ENCODE results near the gene C20orf173. TPM values are rescaled to one million over a fixed set of nuclear protein-coding genes. Genes with fewer than 3 reads are reported as not detected.

Gene C20orf173
- total RNA-seq, 1 experiment from 2014 or later = not detected

DNA sequence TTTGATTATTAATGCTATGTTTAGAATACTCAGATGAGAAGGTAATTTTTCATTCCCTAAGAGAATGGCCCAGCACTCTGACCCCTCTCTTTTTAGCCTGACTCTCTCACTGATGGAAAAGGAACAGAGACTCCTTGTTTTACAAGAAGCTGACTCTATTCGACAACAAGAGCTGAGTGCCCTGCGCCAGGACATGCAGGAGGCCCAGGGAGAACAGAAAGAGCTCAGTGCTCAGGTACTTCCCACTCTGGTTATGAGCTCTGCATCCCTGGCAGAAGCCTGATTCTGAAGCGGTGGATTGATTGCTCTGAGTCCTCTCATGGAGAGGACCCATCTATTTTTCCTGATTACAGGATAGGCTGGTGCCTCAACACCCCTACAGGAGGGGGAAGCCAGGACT lies 33.0 kb downstream of the C20orf173 start:
- in situ Hi-C loops (cut with HindIII; ENCODE audit: low pct_unique_long_range_greater_than_20kb, low sequenced_read_pairs) = no loop called here
- no peak for DNase-seq (ENCODE audit: low read depth, low spot score)

DNA sequence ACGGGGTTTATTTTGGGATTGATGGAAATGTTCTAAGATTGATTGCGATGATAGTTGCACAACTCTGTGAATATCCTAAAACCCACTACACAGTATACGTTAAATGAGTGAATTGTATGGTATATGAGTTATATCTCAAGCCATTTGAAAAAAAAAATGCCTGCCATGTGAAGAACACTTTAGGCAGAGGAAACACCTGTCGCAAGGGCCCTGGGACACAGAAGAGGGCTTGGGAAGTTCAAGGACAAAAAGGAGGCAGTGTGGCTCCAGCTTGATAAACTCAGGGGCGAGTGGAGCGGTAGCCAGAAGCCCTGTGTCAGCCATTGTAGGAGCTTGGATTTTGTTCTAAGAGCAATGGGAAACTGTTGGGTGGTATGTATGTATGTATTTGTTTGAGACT lies 37.1 kb downstream of the C20orf173 start:
- DNase-seq (ENCODE audit: low read depth, low spot score) = no peak
- in situ Hi-C loops (cut with HindIII; ENCODE audit: low pct_unique_long_range_greater_than_20kb, low sequenced_read_pairs) = no loop called here

DNA sequence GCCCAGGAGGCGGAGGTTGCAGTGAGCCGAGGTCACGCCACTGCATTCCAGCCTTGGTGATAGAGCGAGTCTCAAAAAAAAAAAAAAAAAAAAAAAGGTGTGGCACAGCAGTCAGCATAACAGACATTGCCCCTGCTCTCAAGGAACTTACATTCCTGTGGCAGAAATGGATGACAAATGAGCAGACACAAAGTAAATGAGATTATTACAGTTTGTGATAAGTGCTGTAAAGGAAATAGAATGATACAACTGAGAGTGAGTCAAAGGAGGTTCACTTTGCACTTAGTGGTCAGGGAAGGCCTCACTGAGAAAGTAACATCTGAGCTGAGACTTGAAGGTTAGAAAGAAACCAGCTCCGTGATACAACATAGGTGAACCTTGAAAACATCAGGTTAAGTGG lies 37.6 kb downstream of the C20orf173 start:
- DNase-seq (ENCODE audit: low read depth, low spot score) = no peak
- in situ Hi-C loops (cut with HindIII; ENCODE audit: low pct_unique_long_range_greater_than_20kb, low sequenced_read_pairs) = no loop called here

DNA sequence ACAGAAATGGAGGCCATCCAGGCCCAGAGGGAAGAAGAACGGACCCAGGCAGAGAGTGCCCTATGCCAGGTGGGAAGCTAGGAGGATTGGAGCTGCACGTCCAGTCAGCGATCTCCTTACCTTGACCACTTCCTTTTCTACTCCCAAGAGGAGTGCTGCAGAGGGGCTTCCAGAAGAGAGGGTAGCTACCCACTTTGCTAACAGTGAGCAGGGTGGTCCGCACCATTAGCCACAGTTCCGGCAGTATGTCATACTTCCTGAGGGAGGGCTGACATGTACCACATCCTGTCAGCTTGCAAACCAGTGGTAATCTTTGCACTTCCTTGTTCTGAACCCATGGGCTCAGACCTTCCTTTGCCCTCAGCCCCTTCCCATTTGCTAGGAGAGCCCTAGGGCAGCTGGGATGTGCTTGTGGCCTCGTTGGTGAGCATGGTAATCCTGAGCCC lies 38.7 kb downstream of the C20orf173 start:
- in situ Hi-C loops (cut with HindIII; ENCODE audit: low pct_unique_long_range_greater_than_20kb, low sequenced_read_pairs) = no loop called here
- no peak for DNase-seq (ENCODE audit: low read depth, low spot score)

DNA sequence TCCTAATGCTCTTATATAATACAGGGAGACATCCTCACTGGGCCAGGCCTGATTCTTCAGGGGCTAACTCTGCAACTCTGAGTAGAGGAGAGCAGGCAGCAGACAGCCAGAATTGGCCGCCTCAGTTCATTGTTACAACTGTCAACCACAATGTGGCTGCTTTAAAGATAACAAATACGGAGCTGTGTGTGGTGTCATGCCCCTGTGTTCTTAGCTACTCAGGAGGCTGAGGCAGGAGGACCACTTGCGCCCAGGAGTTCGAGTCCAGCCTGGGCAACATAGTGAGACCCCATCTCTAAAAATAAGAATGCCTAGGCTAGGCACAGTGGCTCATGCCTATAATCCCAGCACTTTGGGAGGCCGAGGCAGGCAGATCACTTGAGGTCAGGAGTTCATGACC lies 39.7 kb downstream of the C20orf173 start:
- DNase-seq (ENCODE audit: low read depth, low spot score) = no peak
- in situ Hi-C loops (cut with HindIII; ENCODE audit: low pct_unique_long_range_greater_than_20kb, low sequenced_read_pairs) = no loop called here

DNA sequence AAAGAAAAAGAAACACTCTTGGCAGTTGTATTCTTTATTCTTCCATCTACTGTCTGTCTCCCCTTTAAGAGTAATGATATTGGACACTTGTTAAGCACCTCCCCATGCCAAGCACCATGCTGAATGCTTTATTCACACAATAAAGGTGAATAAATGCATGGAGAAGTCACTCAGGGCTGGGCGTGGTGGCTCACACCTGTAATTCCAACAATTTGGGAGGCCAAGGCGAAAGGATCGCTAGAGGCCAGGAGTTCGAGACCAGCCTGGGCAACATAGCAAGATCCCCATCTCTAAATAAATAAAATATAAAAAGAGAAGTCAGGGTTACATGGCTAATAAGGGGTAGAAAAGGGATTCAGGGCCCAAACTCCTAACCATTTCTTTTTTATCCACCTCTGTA lies 42.0 kb downstream of the C20orf173 start:
- in situ Hi-C loops (cut with HindIII; ENCODE audit: low pct_unique_long_range_greater_than_20kb, low sequenced_read_pairs) = no loop called here
- DNase-seq (ENCODE audit: low read depth, low spot score) = no peak

DNA sequence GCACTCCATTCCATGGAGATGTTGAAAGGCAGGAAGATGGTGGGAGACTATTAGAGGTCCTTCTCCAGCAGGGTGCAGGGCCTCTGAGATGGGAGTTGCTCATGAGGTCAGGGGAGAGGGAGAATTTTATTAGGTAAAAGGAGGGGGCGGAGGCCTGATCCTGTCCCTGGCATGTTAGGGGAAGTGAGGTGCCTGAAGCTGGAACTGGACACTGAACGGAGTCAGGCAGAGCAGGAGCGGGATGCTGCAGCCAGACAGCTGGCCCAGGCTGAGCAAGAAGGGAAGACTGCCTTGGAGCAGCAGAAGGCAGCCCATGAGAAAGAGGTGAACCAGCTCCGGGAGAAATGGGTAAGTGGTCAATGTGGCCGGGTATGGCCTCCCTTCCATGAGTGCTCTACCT lies 49.7 kb downstream of the C20orf173 start:
- in situ Hi-C loops (cut with HindIII; ENCODE audit: low pct_unique_long_range_greater_than_20kb, low sequenced_read_pairs) = no loop called here
- DNase-seq (ENCODE audit: low read depth, low spot score) = no peak

DNA sequence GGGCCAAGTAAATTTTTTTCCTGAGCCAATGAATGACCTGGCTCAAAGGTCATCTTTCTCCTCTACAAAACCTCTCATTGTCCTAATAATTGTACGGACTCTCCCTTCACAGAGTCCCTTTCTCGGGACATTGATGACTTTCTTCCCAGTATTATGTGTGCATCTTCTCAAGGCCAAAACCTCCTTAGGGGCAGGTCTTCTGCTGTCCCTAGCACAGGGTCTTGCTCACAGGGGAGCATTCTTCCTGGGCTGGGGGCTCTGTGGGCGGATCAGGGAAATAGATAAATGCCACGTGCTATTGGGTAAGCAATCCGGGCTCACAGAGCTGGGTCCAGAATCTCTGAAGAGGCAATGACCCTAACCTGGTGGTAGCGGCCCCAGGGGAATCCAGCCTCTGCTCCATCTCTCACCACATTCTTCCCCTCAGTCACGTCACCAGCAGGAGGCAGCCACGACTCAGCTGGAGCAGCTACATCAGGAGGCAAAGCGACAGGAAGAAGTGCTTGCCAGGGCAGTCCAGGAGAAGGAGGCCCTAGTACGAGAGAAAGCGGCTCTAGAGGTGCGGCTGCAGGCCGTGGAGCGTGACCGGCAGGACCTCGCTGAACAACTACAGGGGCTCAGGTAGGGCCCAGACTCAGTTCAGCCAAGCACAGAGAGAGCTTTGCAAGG lies 50.5 kb downstream of the C20orf173 start:
- peak; percentile 55 for DNase-seq (ENCODE audit: low read depth, low spot score)
- in situ Hi-C loops (cut with HindIII; ENCODE audit: low pct_unique_long_range_greater_than_20kb, low sequenced_read_pairs) = no loop called here

Other genes starting within 250 kb of the C20orf173 start
- gene EIF6, start 244.9 kb downstream of the C20orf173 start, total RNA-seq (2014; rRNA removed; shearing (Covaris generic)) = 154 and 178 TPM in 2 replicates
- gene FAM83C, start 237.2 kb downstream of the C20orf173 start, total RNA-seq (2014; rRNA removed; shearing (Covaris generic)) = not detected in 2 replicates
- gene UQCC1, start 117.7 kb downstream of the C20orf173 start, total RNA-seq (2014; rRNA removed; shearing (Covaris generic)) = 37.8 and 42.9 TPM in 2 replicates
- not detected in 2 replicates for gene GDF5, start 91.4 kb downstream of the C20orf173 start, total RNA-seq (2014; rRNA removed; shearing (Covaris generic))
- gene CEP250, start 74.1 kb downstream of the C20orf173 start, total RNA-seq (2014; rRNA removed; shearing (Covaris generic)) = 36.5 and 39.3 TPM in 2 replicates
- 373 and 383 TPM in 2 replicates for gene ERGIC3, start 12.4 kb upstream of the C20orf173 start, total RNA-seq (2014; rRNA removed; shearing (Covaris generic))
- gene SPAG4, start 86.2 kb upstream of the C20orf173 start, total RNA-seq (2014; rRNA removed; shearing (Covaris generic)) = 1.8 and 2.7 TPM in 2 replicates
- 72.4 and 84.6 TPM in 2 replicates for gene CPNE1, start 135.2 kb upstream of the C20orf173 start, total RNA-seq (2014; rRNA removed; shearing (Covaris generic))
- 57.2 and 61.7 TPM in 2 replicates for gene RBM12, start 135.2 kb upstream of the C20orf173 start, total RNA-seq (2014; rRNA removed; shearing (Covaris generic))
- 66.1 and 78.1 TPM in 2 replicates for gene NFS1, start 169.7 kb upstream of the C20orf173 start, total RNA-seq (2014; rRNA removed; shearing (Covaris generic))
- 250 and 273 TPM in 2 replicates for gene ROMO1, start 169.8 kb upstream of the C20orf173 start, total RNA-seq (2014; rRNA removed; shearing (Covaris generic))
- 286 and 303 TPM in 2 replicates for gene RBM39, start 212.6 kb upstream of the C20orf173 start, total RNA-seq (2014; rRNA removed; shearing (Covaris generic))
- gene PHF20, start 242.4 kb upstream of the C20orf173 start, total RNA-seq (2014; rRNA removed; shearing (Covaris generic)) = 44.4 and 44.6 TPM in 2 replicates